ENCODE data around the gene P2RY6.

The P2RY6 gene

DNA sequence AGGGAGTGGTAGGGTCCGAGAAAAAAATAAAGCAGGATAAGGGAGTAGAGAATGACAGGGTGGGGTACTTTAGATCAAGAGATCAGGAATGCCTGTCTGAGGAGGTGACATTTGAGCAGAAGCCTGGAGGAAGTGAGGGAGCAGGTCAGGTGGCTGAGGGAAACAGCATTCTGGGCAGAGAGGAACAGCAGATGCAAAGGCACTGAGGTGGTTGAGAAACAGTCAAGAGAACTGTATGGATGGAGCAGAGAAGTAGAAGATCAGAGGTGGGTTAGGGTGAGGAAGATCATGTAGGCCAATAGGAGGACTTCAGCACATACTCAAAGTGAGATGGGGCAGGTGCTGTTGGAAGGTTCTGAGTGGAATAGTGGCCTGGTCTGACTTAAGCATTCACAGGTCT, 44.3 kb downstream of the P2RY6 start:
- DNase-seq (ENCODE audit: low read depth in 2 of 2) = no peak

DNA sequence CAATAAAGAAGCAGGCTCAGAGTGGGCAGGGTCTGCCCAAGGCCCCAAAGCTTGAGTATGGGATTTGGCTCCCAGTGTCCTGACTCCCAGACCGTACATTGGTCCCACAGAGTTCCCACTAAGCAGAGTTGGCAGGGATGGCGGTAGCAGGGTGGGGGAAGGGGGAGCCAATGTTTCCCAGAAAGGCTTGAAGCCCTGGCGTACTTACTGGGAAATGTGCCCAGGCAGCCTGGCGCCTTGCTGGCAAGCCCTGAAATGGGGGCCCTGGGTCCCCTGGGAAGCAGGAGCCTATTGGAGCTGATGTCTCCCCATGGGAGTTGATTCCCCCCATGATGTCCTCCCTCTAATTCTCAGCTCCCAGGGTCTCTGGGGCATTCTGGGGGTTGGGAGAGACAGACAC, 45.2 kb downstream of the P2RY6 start:
- DNase-seq (ENCODE audit: low read depth in 2 of 2) = no peak

DNA sequence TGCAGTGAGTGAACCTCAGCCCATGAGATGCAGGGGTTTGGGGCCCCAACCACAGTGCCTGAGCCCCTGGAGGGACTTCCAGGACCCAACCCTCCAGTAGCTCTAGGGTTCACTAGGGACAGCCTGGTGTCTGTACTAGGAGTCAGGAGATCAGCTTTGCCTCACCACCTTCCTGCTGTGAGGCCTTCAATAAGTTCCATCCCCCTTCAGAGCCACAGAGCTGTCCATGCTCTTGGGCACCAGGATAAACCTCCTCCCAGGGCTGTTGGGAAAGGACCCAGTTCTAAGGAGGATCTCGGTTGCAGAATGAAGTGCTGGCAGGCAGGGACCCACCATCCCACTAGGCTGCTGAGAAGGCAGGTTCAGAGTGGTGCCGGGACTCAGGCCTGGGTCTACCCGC, 45.7 kb downstream of the P2RY6 start:
- no peak for DNase-seq (ENCODE audit: low read depth in 2 of 2)

DNA sequence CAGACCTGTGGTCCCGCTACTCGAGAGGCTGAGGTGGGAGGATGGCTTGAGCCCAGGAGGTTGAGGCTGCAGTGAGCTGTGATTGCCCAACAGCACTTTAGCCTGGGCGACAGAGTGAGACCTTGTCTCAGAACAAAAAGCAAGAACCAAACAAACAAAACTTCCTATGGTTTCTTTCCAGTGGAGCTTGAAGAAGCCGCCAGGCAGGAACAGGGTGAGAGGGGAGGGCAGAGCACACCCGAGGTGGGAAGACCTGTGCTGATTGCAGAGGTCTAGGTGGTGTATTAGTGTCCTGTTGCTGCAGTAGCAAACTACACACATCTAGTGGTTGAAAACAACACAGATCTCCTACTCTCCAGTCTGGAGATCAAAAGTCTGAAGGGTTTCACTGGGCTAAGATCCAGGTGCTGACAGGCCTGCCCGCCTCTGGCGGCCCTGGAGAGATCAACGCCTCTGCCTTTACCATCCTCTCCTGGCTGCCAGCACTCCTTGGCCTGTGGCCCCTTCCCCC, 46.4 kb downstream of the P2RY6 start:
- DNase-seq (ENCODE audit: low read depth in 2 of 2) = no peak

DNA sequence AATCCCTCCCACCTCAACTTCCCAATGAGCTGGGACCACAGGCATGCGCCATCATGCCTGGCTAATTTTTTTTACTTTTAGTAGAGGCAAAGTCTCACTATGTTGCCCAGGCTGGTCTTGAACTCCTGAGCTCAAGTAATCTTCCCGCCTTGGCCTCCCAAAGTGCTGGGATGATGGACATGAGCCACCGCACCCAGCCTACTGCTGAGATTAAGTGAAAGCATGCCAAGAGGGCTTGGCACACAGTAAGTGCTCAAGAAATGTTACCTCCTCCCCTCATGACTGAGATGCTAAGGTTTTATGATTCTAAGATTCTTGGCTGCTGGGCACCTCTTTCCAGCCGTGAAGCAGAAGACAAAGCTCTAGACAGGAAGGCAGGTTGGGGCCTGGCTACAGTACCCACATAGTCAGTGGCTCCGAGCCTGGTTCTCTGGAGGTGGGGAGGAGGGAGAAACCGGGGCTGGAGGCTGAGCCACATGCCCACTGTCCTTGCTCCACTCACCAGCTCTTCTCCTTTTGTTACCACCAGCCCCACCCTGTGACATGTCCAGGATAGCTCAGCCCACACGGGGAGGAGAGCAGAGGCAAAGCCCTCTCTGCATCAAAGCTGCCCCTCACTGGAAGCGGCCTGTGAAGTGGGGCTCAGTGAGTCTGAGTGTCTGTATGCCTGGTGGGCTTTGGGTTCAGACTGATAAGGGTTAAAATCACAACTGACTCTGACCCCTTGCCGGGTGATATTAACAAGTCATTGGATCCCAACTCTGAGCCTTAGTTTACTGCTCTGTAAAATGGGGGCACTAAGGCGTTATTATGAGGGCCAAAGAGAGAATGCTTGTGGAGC, 48.8 kb downstream of the P2RY6 start:
- DNase-seq (ENCODE audit: low read depth in 2 of 2) = no peak

DNA sequence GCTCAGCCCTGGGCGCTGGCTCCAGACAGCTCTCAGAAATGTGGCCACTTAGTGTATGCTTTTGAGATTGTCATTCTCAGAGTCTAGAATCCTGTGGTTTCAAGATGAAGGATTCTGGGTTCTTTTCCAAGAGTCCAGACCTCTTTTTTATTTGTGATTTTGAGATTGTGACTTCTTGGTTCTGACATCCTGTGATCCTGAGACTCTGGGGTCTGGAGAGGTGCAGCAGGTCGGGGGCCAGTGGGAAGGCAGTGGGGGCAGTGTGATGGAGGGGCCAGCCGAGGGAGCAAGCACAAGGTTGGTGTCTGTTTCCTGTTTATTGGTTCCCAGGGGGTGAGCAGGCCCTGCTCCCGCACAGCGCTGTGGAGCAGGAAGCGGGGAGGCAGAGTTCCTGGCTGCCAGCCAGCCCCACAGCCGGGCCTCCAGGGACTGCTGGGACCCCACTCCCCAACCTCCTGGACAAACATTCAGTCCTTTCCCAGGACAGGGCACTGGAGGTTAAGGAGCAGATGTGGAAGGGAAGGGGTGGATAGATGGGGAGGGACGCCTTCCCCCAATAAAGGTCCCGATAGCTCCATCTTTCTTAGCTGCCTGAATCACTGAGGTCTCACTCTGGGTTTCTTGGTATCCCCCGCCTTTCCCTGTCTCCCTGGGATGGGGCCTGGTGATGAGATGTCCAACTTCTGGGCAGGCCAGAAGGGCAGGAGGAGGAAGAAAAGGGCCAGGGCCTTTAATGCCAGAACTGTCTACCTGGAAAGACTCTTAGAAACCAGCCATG, 49.7 kb downstream of the P2RY6 start:
- DNase-seq (ENCODE audit: low read depth in 2 of 2) = no peak

DNA sequence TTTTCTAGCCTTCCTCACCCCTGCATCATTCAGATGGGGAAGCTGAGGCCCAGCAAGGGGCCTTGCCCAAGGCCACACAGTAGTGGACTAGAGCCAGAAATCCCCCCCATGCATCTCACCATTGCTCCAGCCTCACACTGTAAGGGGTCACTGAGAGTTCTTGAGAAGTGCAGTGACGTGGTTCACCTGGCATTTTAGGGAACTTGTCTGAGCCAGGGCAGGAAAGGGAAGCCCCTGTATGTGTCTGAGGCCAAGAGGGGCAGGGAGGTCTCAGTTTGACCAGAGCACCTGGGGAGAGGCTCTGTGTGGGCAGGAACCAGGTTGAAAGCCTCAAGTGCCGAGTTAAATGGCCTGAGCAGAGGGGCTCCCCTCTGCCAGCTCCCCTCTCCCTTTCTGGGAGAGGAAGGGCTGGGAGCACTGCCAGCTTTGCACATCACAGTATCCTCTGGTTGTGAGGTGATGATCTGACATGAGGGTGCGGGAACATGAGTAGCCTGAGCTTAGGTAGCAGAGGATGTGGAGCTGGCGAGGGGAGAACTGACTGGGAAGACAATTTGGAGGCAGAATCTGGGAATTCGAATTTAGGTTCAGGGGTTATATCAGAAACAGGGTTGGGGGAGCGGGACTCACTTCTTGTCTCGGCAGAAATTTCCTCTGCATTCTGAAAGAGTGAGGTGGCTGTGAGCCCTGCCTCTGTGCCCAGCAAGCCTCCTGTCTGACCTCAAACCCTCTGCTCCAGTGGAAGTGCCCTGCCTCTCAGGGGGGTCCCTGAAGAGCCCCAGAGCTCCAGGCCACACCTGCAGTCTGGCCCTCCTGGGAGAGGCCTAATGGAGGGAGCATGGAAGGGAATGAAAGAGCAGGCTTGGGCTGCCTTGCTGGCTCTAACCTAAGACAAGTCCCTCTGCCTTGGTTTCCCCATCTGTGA, 50.5 kb downstream of the P2RY6 start:
- DNase-seq (ENCODE audit: low read depth in 2 of 2) = no peak

DNA sequence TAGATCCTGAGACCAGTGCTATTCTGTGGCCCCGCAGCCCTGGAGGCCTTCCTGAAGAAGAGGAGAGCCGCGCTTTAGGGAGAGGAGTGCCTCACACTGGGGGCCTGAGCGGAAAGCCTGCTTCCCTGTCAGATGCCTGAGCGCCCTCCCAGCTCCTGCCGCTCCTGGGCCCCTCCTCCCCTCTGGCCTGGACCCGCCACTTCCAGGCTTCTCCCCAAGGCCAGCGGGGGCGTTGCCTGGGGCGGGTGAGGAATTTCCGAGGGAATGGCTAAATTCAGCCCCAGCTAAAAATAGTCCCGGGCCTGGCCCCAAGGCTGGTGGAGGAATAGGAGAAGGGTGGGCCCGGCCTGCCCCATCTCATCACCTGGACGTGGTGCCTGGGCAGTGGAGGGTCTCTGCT, 51.3 kb downstream of the P2RY6 start:
- DNase-seq (ENCODE audit: low read depth in 2 of 2) = no peak

DNA sequence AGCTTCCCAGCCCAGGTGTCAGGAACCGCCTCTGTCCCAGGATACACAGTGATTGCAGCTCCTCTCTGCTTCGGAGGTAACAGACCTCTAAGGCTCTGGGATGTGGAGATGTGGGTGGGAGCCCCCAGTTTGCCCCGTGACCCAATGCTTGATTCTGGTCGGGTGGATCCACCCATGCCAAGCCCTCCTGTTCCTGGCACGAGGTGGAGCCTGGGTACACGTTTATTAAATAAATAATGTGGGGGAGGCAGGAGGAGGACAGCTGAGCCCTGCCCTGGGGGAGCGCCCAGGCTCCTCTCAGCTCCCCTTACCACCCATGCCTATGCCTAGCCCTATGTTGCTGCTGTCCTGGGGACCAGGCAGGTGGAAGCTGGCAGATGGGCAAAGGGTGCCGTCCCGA, 52.0 kb downstream of the P2RY6 start:
- DNase-seq (ENCODE audit: low read depth in 2 of 2) = no peak

DNA sequence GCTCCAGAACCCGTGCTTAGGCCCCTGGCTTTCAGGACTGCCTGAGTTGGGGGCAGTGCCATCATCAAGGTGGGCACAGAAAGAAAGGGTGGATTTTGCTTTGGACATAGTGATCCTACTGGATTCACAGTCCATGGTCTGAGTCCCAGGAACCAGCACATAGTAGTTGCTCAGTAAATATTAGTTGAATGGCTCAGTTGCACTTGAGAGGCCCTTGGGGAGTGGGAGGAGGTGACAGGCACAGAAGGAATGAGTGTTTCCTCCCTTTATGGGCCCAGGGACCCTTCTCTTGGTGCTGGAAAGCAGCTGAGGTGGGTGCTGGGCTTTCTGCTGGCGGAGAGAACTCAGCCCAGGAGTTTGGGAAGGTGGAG, 52.5 kb downstream of the P2RY6 start:
- DNase-seq (ENCODE audit: low read depth in 2 of 2) = no peak

DNA sequence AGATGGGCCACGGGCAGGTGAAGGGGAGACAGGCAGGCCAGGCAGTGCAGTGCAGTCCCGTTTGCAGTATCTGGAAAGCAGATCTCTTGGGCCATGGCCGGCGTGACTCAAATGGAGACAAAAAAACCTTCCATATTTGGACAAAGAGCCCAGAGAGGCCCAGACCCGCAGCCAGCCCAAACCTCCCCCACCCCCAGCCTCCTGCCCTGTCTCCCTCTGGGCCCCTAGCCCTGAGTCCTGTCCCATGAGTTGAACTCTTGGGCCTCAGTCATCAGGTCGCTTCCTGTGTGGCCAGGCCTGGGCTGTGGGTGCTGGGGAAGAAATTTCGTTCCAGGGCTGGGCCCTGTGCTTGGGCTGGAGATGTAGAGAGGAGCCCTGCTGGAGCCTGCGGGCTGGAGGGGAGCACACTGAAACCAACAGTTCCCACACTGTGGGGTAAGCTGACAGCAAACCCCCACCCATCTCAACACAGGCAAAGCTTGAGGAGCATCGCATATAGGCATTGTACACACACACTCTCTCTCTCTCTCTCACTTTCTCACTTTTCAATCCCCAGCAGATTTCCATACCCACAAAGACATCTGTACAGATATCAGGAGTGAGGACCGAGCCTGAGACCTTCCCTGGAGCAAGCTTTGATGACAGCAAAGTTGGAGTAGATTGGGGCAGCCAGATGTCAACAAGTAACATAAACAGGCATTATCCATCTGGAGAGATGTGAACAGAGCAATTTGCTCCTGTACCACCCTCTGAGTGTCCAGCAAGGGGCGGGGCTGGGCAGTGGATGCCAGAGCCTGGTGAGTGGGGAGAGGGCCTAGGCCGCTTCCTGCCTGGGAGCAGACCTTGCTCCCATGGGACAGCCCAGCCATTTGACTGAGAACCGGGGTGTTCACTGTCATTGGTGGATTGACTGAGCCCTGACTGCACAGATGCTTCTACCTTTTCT, 53.2 kb downstream of the P2RY6 start:
- DNase-seq (ENCODE audit: low read depth in 2 of 2) = no peak

DNA sequence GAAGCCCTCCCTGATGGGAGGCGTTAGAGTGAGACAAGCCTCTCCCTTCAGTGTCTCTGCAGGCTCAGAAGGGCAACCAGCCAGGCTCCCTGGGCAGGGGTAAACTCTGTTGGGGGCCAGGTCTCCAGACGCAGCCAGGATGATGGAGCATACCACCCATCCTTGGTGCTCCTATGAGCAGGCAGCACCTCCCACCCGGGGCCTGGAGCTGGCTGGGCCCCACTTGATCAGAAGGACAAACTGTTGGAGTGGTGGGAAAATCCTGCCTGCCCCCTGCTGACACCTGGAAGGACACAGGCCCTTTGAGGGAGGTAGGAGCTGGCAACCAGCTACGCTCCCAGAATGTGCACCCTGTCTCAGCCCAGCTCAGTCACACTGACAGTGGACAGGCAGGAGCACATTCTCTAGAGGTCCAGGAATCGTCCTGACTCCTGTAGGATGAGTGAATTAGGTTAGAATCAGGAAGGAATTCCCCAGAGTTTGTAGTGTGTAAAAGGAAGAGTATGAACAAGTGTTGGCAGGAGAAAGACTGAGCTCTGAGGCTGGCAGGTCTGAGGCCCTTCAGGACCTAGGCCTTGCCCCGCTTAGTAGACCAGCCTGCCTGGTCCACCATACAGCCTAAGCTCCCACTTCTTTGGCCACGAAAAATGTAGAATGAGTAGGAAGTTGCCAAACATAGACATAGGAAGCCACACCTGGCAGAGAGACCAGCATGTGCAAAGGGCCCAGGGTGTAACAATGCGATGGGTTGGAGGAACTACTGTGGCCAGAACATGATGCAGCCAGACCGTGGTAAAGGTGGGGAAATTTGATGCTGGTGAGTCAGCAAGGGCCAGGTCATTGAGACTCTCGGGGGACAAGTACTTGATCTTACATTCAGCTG, 55.0 kb downstream of the P2RY6 start:
- no peak for DNase-seq (ENCODE audit: low read depth in 2 of 2)

DNA sequence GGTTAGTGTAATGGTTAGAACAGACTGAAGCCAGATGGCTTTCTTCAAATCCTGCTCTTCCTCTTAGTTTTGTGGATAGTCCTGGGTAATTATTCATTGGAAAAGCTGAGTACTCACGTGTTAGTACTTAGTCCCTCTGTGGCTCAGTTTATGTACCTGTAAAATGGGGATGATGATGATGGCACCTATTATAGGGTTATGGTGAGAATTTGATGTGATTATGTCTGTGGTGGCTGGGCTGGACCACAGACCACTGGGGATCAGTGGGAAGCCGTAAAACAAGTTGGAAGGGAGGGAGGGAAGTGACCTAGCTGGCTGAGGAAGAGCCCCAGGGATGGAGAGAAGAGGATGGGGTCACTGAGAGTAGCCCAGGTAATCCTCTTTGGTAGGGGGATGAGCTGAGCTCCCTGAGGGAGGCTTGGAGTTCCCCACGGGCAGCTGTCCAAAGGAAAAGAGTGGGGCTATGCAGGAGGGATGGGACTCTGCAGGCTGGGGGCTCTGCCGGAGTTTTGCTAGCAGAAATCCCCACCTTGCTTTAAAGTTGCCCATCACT, 55.8 kb downstream of the P2RY6 start:
- no peak for DNase-seq (ENCODE audit: low read depth in 2 of 2)

DNA sequence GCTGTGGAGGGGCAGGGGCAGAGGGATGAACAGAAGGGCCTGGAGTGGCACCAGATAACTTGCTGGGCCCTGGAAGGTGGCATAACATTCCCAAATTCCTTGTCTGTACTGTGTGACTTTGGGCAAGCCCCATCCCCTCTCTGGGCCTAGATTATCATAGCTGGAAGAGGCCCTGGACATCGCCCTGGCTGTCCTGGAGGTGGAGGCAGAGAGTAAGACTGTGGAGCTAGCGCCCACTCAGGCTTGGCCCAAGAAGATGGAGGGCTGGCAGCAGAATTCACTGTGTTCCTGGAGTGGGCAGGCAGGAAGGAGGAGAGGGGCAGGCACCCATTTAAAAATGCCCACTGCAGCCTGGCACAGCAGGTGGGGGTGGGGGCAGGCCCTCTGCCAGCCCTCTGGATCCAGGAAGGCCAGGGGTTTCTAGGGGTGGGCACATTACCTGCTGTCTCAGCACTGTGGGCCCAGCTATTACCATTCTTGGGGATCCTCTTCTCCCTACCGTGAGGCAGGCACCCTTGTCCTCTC, 58.5 kb downstream of the P2RY6 start:
- no peak for DNase-seq (ENCODE audit: low read depth in 2 of 2)

DNA sequence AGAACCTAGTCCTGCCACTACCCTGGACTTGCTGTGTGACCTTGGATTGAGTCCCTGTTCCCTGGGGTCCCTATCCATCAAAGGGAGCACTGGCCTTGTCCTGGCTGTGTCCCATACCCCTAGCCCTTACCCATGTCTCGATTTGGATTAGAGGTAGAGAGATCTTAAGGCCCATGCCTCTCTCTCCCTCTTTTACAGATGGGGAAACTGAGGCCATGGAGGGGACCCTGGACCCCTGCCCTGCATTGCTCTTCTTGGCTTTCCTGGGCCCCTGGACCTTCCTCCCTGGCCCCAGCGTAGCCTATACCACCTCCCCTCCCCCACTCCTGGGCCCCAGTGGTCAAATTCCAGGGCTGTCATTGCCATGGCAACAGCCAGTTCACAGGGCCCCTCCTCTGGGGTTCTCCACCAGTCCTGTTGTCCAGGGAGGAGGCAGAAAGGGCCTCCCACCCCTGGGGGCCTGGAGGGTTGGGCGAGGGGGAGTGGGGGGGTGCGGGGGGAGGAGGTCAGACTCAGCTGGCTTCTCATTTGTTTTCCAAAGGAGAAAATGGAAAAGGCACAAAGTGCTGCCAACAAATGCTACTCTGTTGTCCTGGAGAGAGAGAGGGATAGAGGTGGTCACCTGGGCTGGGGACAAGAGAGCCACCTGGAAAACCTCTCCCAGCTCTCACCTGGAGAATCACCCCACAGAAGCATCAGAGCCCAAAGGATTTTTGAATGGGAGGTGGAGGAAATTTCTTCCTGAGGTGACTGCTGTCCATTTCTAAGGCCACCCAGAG, 59.2 kb downstream of the P2RY6 start:
- no peak for DNase-seq (ENCODE audit: low read depth in 2 of 2)

DNA sequence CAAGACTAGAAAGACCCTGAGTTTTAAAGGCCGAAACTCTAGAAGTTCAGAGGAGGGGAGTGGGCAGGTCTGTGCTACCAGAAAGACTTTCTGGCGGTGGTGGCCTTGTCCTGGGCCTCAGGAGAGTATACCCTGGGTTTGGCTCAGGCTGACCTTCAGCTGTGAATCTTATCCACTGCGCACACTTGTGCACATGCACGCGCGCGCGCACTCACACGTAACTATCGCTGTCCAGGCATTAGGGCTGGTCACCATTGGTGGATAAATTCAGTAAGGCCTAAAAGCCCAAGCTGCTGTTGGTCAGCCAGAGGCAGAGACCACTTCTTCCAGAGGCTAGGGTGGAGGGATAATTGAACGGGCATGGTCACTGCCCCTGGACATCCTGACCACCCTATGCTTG, 61.0 kb downstream of the P2RY6 start:
- no peak for DNase-seq (ENCODE audit: low read depth in 2 of 2)

DNA sequence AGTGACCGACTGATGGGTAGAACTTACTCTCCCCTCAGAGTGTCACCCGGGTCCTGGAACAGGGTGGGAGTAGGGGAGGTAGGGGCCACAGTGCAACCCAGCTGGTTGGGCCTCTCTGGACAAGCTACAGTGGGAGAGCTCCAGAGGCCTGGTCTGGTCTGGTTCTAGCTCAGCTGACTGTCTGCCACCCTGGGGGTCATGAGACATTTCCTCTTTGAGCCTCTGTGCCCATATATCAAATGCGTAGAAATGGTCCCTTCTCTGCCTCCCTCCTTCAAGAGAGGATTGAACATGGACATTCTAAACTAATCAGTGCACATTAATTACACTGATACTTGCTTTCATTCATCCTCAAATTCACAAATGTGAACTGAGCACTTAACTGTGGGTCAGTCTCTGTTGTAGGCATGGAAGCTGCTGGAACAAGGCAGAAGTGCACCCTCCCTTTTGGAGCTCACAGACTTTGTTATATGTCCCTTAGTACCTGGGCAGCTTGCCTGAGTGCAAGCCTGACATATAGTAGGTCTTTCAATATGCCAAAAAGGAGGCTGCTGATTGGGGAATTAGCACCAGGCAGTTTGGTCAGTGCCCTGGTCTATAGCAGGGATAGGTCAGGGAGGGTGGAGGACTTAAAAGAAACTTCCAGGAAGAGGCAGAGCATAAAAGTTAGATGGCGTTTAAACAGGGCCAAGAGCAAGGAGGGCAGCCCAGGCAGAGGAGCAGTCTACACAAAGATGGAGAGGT, 61.7 kb downstream of the P2RY6 start:
- no peak for DNase-seq (ENCODE audit: low read depth in 2 of 2)

Data from stimulated activated CD8-positive, alpha-beta memory T cell treated with anti-CD3 and anti-CD28 coated beads, Interleukin-7, amount 100 ng/mL, for 1 hour (primary cell).